Gastroesophageal sphincter (tissue), 4 donors: ENCODE measurements around the gene WLS. TPM values are rescaled to one million over a fixed set of nuclear protein-coding genes. Genes with fewer than 3 reads are reported as not detected.
A peak's percentile ranks its signal among the peaks of the same experiment; 100 is the strongest.

Source experiments
- ATAC-seq: fragments of 150-250 bp; one replicate; pipeline ENCODE4 v1.9.1; 2016; ENCODE audit warnings: mild to moderate bottlenecking, moderate library complexity
- H3K27ac ChIP-seq, 4 donors: fragments of 200-600 bp; sonication (generic) in 3 of 4; 1 replicate in 3 of 4; 2 replicates in 1 of 4; pipeline ENCODE4 v1.5.1; 2016 to 2019
- H3K27me3 ChIP-seq: fragments of 200-600 bp; sonication (generic); one replicate; pipeline ENCODE4 v1.5.1; 2019
- H3K36me3 ChIP-seq, 2 donors: fragments of 200-600 bp; sonication (generic); one replicate each; pipeline ENCODE4 v1.5.1; 2019; ENCODE audit warnings: control low read depth in 1 of 2
- H3K4me1 ChIP-seq, 3 donors: fragments of 200-600 bp; sonication (generic); 1 replicate in 2 of 3; 2 replicates in 1 of 3; pipeline ENCODE4 v1.5.1; 2016 to 2019; ENCODE audit warnings: control low read depth in 2 of 3
- H3K4me3 ChIP-seq, 2 donors: fragments of 200-600 bp; sonication (generic); one replicate each; pipeline ENCODE4 v1.5.1; 2019; ENCODE audit warnings: mild to moderate bottlenecking in 1 of 2, moderate library complexity in 1 of 2
- H3K9me3 ChIP-seq, 3 donors: fragments of 200-600 bp; sonication (generic); one replicate each; pipeline ENCODE4 v1.5.1; 2017 to 2019; ENCODE audit warnings: control low read depth in 2 of 3
- CTCF ChIP-seq, 4 experiments: fragments of 200-600 bp in 2 of 4; fragments of 450-650 bp in 2 of 4; sonication (generic) in 1 of 4; IDR thresholded peaks; one replicate each; pipeline ENCODE4 v1.5.1; 2017 to 2019; ENCODE audit warnings: antibody characterized with exemption in 4 of 4, mild to moderate bottlenecking in 2 of 4, moderate library complexity in 2 of 4
- EP300 ChIP-seq: sonication (generic); formaldehyde crosslinking; IDR thresholded peaks from one replicate; pipeline ENCODE4 v1.6.1; 2017; ENCODE audit warnings: antibody characterized with exemption, mild to moderate bottlenecking
- POLR2A ChIP-seq, 2 donors: fragments of 450-650 bp; IDR thresholded peaks; one replicate each; pipeline ENCODE4 v1.6.1; 2017; ENCODE audit warnings: antibody characterized with exemption in 2 of 2, mild to moderate bottlenecking in 2 of 2, moderate library complexity in 1 of 2
- POLR2AphosphoS5 ChIP-seq: sonication (generic); formaldehyde crosslinking; IDR thresholded peaks from one replicate; pipeline ENCODE4 v1.6.1; 2017; ENCODE audit warnings: antibody characterized with exemption
- WGBS, 2 donors: methylation state at CpG; one replicate each; pipeline ENCODE4 v1.1.5; 2018; ENCODE audit warnings: low coverage in 1 of 2; 5-methylcytosine and 5-hydroxymethylcytosine counted together
- total RNA-seq, 4 donors: library from RNA; depleted of rRNA; stranded (reverse); fragments of >200 nt; gene quantifications; one replicate each; pipeline ENCODE4 v1.1.0, GENCODE V29; 2016

The WLS gene
- total RNA-seq, 4 donors from 2014 or later, result 120 to 280 (median 263) TPM

- WGBS, 2 donors, result 60 to 65% methylated on average over 2 of the region's 10 CpGs
- peaks cover 0 to 58% (median 11%) of the 10 kb centered on the region in 3 donors for H3K4me1 ChIP-seq
- TF ChIP-seq CTCF (IDR thresholded peaks at IDR 0.05) (no peak), EP300 (no peak), POLR2AphosphoS5 (no peak), POLR2A (IDR thresholded peaks at IDR 0.05) (no peak)
Observed at GRCh38 chr1:68117416-68117815, 114.9 kb downstream of the WLS start.

GRCh38 chr1:68116643-68117235 lies 115.6 kb downstream of the WLS start:
- Histone ChIP-seq H3K27ac (peak overlapping the region; percentile 7 to 65 (median 54)), H3K4me1 (peaks cover 3 to 63% (median 18%) of the 10 kb centered on the region in 3 donors), H3K36me3 (peaks cover 0 to 13% of the 10 kb centered on the region in 2 donors), H3K4me3 (no peak overlapping the region), H3K9me3 (no peaks in the 10 kb centered on the region), H3K27me3 (no peaks in the 10 kb centered on the region)
- WGBS, 2 donors, result 0% methylated on average over 3 of the region's 3 CpGs
- ATAC-seq, result no peak
- no peak for TF ChIP-seq POLR2AphosphoS5
- TF ChIP-seq CTCF (IDR thresholded peaks at IDR 0.05), result peak; percentile 84 to 96 (median 89)

More at GRCh38 chr1:68117416-68117815, 114.9 kb downstream of the WLS start:
- H3K27ac ChIP-seq, result peak overlapping the region; percentile 7 to 65 (median 44)
- no peak overlapping the region for H3K4me3 ChIP-seq
- peaks cover 0 to 20% of the 10 kb centered on the region in 2 donors for H3K36me3 ChIP-seq
- no peaks in the 10 kb centered on the region for H3K9me3 ChIP-seq
- no peak for ATAC-seq
- H3K27me3 ChIP-seq, result no peaks in the 10 kb centered on the region

GRCh38 chr1:68115308-68115707 lies 117.0 kb downstream of the WLS start:
- H3K9me3 ChIP-seq, result no peaks in the 10 kb centered on the region
- ATAC-seq, result no peak
- TF ChIP-seq CTCF (IDR thresholded peaks at IDR 0.05), result no peak
- no peak for TF ChIP-seq EP300
- no peak for TF ChIP-seq POLR2AphosphoS5
- TF ChIP-seq POLR2A (IDR thresholded peaks at IDR 0.05), result no peak
- no peak overlapping the region for H3K27ac ChIP-seq
- H3K4me1 ChIP-seq, result peaks cover 3 to 56% (median 20%) of the 10 kb centered on the region in 3 donors
- peaks cover 0 to 8% of the 10 kb centered on the region in 2 donors for H3K36me3 ChIP-seq
- no peak overlapping the region for H3K4me3 ChIP-seq
- no peaks in the 10 kb centered on the region for H3K27me3 ChIP-seq
- WGBS, 2 donors, result 77 to 91% methylated on average over 1 to 3 of the region's 4 CpGs

GRCh38 chr1:68113966-68114365 lies 118.4 kb downstream of the WLS start:
- H3K9me3 ChIP-seq, result no peaks in the 10 kb centered on the region
- WGBS, 2 donors, result 80 to 93% methylated on average over 3 of the region's 3 CpGs

More at GRCh38 chr1:68113966-68114365, 118.4 kb downstream of the WLS start:
- ATAC-seq, result no peak
- TF ChIP-seq POLR2A (IDR thresholded peaks at IDR 0.05) (no peak), EP300 (no peak), CTCF (IDR thresholded peaks at IDR 0.05) (no peak), POLR2AphosphoS5 (no peak)
- peak overlapping the region in 1 of 4 donors; percentile 61 for H3K27ac ChIP-seq
- peaks cover 3 to 47% (median 20%) of the 10 kb centered on the region in 3 donors for H3K4me1 ChIP-seq
- H3K4me3 ChIP-seq, result no peak overlapping the region
- no peaks in the 10 kb centered on the region for H3K27me3 ChIP-seq
- H3K36me3 ChIP-seq, result peaks cover 0 to 2% of the 10 kb centered on the region in 2 donors
